Measurements from ENCODE around the gene HIVEP1. TPM values are rescaled to one million over a fixed set of nuclear protein-coding genes. Genes with fewer than 3 reads are reported as not detected.

Gene HIVEP1
- total and polyA plus RNA-seq, 2 of the 8 experiments (the other 6 are each of a cell fraction or from before 2014, with no cell fraction given) = 22.6 to 23.1 TPM

- no peak overlapping the region for H4K5ac ChIP-seq (ENCODE audit: insufficient read length, low read depth, low read length)
- no peak overlapping the region for H2AK5ac ChIP-seq (ENCODE audit: low read depth, low read length)
- H4K91ac ChIP-seq (replicated peaks; ENCODE audit: insufficient read length, low read length) = no peak overlapping the region
- no peak overlapping the region for H3K9ac ChIP-seq (replicated peaks in 1 of 4; ENCODE audit: extremely low read depth in 1 of 4, low read depth in 3 of 4, low read length in 3 of 4)
- 93% methylated on average over 6 of the region's 6 CpGs; no CpG with 5 or more reads in 1 of the 2 experiments for WGBS, 2 experiments (ENCODE audit: extremely low coverage in 1 of 2, insufficient coverage in 1 of 2, insufficient read length in 1 of 2, insufficient replicate concordance in 2 of 2, low coverage in 1 of 2, low lambda C conversion rate in 2 of 2, missing lambda C conversion rate in 1 of 2)
- no peak overlapping the region for H2BK5ac ChIP-seq (ENCODE audit: low read depth, low read length)
- H3K4ac ChIP-seq (replicated peaks; ENCODE audit: insufficient read length, low read depth, low read length) = no peak overlapping the region
- H3K4me3 ChIP-seq (ENCODE audit: extremely low read depth in 1 of 4, insufficient read depth in 2 of 4, low read depth in 3 of 4, low read length in 4 of 4) = no peak overlapping the region
- H3K4me2 ChIP-seq (ENCODE audit: insufficient read depth in 1 of 2, low read depth in 2 of 2, low read length in 2 of 2) = no peak overlapping the region
- H2BK20ac ChIP-seq (ENCODE audit: low read length) = no peak overlapping the region
- peaks cover 0 to 90% of the 10 kb centered on the region in 2 experiments; a peak in 2 of 4 replicates for H3K79me2 ChIP-seq (ENCODE audit: control insufficient read depth in 1 of 2, insufficient read depth in 2 of 2, low read length in 2 of 2)
- H2BK15ac ChIP-seq (ENCODE audit: low read length) = no peak overlapping the region
- TF ChIP-seq NRF1 (IDR thresholded peaks at IDR 0.05; ENCODE audit: low read depth, low read length) (no peak), CBX8 (IDR thresholded peaks at IDR 0.05; ENCODE audit: borderline replicate concordance, low read depth, low read length) (no peak)
- H3K27me3 ChIP-seq (replicated peaks in 1 of 4; ENCODE audit: control insufficient read depth in 3 of 4, extremely low read depth in 1 of 4, insufficient read depth in 3 of 4, low read length in 3 of 4) = no peaks in the 10 kb centered on the region
- H3K4me1 ChIP-seq (replicated peaks in 1 of 4; ENCODE audit: control insufficient read depth in 3 of 4, insufficient read depth in 4 of 4, low read length in 3 of 4) = peaks cover 5 to 14% (median 8%) of the 10 kb centered on the region in 4 experiments
- DNase-seq (ENCODE audit: low read depth in 1 of 2, low spot score in 2 of 2) = no peak
- peaks cover 10% of the 10 kb centered on the region; the same call in 1 of the 2 replicates for H3K79me1 ChIP-seq (ENCODE audit: low read depth, low read length)
- ChIA-PET CTCF (ENCODE audit: partially characterized antibody) (interaction anchor here (0.6 kb wide), 1 partner anchor 15 kb away, joined by 3 read pairs; no protein-coding TSS in a partner anchor), POLR2A (ENCODE audit: partially characterized antibody) (no interaction called here)
- no peak overlapping the region for H3K27ac ChIP-seq (ENCODE audit: low read depth, low read length)
- no peak for FAIRE-seq
- H2BK12ac ChIP-seq (ENCODE audit: low read depth, low read length) = no peak overlapping the region
- H2AFZ ChIP-seq (ENCODE audit: low read length) = no peak overlapping the region
- H3K23me2 ChIP-seq (ENCODE audit: low read depth, low read length) = no peaks in the 10 kb centered on the region; the same call in 1 of the 2 replicates
- H3K36me3 ChIP-seq (ENCODE audit: control insufficient read depth in 2 of 4, insufficient read depth in 4 of 4, low read length in 3 of 4) = no peaks in the 10 kb centered on the region
- H3K56ac ChIP-seq (replicated peaks; ENCODE audit: insufficient read length, low read depth, low read length) = no peak overlapping the region
- H3K18ac ChIP-seq (ENCODE audit: extremely low read depth, low read length) = no peak overlapping the region
- no peak overlapping the region for H2BK120ac ChIP-seq (replicated peaks; ENCODE audit: low read depth, low read length)
- no peak overlapping the region for H3K14ac ChIP-seq (ENCODE audit: insufficient read length)
- H3K23ac ChIP-seq (ENCODE audit: insufficient read length) = no peak overlapping the region
- peaks cover 0 to 5% of the 10 kb centered on the region in 2 experiments for H4K20me1 ChIP-seq (replicated peaks in 1 of 2; ENCODE audit: control insufficient read depth in 1 of 2, insufficient read depth in 2 of 2, low read length in 2 of 2)
- no peaks in the 10 kb centered on the region for H3K9me3 ChIP-seq (ENCODE audit: insufficient read depth in 2 of 2, low read depth in 1 of 2, low read length in 1 of 2)
- no peak overlapping the region for H4K8ac ChIP-seq (ENCODE audit: extremely low read depth, insufficient read depth, low read length)
Measured at GRCh38 chr6:12037798-12038197, 25.7 kb downstream of the HIVEP1 start.
